GM19240 (cell line): Measurements from ENCODE around the gene OR13C5.

Experiments
- DNase-seq: peaks from one replicate; pipeline ENCODE4 v3.0.0; 2011; ENCODE audit warnings: low spot score; ENCODE audit not compliant: insufficient read length

OR13C5 gene

DNA sequence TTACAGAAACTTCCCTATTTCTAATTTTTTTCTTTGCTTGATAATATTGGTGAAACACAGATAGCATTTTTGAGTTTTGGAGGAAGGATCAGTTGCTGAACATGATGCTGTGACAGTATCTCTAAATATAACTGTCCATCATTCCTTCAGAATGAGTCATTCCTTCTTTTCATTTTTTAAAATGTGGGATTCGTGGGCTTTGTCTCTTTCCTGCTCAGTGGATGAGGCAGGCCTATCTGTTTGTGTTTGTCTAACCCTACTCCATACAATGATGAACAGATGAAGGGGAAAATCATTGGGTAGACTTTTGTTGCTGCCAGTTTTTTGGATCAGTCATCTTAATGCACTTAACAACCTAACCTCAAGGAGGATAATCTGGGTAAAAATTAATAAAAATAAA is 46.0 kb downstream of the OR13C5 start:
- DNase-seq: no peak
